ENCODE measurements around the gene R3HDML. TPM values are rescaled to one million over a fixed set of nuclear protein-coding genes. Genes with fewer than 3 reads are reported as not detected.
A peak's percentile ranks its signal among the peaks of the same experiment; 100 is the strongest.

Gene R3HDML
- total and polyA plus RNA-seq, 2 of the 13 experiments (the other 11 are each of a cell fraction or from before 2014, with no cell fraction given), result not detected

GRCh38 chr20:44394452-44394701, 57.5 kb downstream of the R3HDML start (continued):
- no peak for TF ChIP-seq ZNF619 (CRISPR knock-in tag; IDR thresholded peaks at IDR 0.05)
- peak; percentile 50; the same call in 1 of the 2 replicates for TF ChIP-seq NRL (CRISPR knock-in tag; IDR thresholded peaks at IDR 0.05; ENCODE audit: borderline replicate concordance)
- no peak for TF ChIP-seq ZGPAT (CRISPR knock-in tag; IDR thresholded peaks at IDR 0.05)
- TF ChIP-seq ELF4 (CRISPR knock-in tag; IDR thresholded peaks at IDR 0.05; ENCODE audit: borderline replicate concordance), result no peak; the same call in 1 of the 2 replicates
- TF ChIP-seq ZNF780A (CRISPR knock-in tag; IDR thresholded peaks at IDR 0.05), result no peak; the same call in none of the 2 replicates
- no peak for TF ChIP-seq SUZ12 (IDR thresholded peaks at IDR 0.05; ENCODE audit: low read depth, low read length)
- 0 out of 2 replicates have a peak, but pooled peaks have one; percentile 70 for TF ChIP-seq ZNF773 (CRISPR knock-in tag; IDR thresholded peaks at IDR 0.05; ENCODE audit: borderline replicate concordance)
- no peak for TF ChIP-seq XRCC5 (optimal IDR thresholded peaks at IDR 0.05; ENCODE audit: low read length)
- no peak for TF ChIP-seq ZSCAN22 (CRISPR knock-in tag; IDR thresholded peaks at IDR 0.05)
- TF ChIP-seq, protein P1, sequence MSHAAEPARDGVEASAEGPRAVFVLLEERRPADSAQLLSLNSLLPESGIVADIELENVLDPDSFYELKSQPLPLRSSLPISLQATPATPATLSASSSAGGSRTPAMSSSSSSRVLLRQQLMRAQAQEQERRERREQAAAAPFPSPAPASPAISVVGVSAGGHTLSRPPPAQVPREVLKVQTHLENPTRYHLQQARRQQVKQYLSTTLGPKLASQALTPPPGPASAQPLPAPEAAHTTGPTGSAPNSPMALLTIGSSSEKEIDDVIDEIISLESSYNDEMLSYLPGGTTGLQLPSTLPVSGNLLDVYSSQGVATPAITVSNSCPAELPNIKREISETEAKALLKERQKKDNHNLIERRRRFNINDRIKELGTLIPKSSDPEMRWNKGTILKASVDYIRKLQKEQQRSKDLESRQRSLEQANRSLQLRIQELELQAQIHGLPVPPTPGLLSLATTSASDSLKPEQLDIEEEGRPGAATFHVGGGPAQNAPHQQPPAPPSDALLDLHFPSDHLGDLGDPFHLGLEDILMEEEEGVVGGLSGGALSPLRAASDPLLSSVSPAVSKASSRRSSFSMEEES (CRISPR knock-in tag; IDR thresholded peaks at IDR 0.05), result peak; percentile 93; the same call in 1 of the 2 replicates
- peak; percentile 97 for TF ChIP-seq ZSCAN20 (CRISPR knock-in tag; IDR thresholded peaks at IDR 0.05; ENCODE audit: borderline replicate concordance)
- TF ChIP-seq HNF4A (CRISPR knock-in tag; IDR thresholded peaks at IDR 0.05), result peak; percentile 97; the same call in 1 of the 2 replicates
- no peak for TF ChIP-seq NFE2L1 (CRISPR knock-in tag; IDR thresholded peaks at IDR 0.05; ENCODE audit: borderline replicate concordance)
- TF ChIP-seq RFX5 (IDR thresholded peaks at IDR 0.05; ENCODE audit: low read depth, low read length), result no peak
- no peak for TF ChIP-seq ZNF138 (CRISPR knock-in tag; IDR thresholded peaks at IDR 0.05; ENCODE audit: low read depth)
- TF ChIP-seq, protein P2, sequence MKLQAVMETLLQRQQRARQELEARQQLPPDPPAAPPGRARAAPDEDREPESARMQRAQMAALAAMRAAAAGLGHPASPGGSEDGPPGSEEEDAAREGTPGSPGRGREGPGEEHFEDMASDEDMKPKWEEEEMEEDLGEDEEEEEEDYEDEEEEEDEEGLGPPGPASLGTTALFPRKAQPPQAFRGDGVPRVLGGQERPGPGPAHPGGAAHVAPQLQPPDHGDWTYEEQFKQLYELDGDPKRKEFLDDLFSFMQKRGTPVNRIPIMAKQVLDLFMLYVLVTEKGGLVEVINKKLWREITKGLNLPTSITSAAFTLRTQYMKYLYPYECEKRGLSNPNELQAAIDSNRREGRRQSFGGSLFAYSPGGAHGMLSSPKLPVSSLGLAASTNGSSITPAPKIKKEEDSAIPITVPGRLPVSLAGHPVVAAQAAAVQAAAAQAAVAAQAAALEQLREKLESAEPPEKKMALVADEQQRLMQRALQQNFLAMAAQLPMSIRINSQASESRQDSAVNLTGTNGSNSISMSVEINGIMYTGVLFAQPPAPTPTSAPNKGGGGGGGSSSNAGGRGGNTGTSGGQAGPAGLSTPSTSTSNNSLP (IDR thresholded peaks at IDR 0.05; ENCODE audit: low read depth, low read length), result peak; percentile 80
- TF ChIP-seq ZNF335 (CRISPR knock-in tag; IDR thresholded peaks at IDR 0.05), result no peak
- TF ChIP-seq, protein P3, sequence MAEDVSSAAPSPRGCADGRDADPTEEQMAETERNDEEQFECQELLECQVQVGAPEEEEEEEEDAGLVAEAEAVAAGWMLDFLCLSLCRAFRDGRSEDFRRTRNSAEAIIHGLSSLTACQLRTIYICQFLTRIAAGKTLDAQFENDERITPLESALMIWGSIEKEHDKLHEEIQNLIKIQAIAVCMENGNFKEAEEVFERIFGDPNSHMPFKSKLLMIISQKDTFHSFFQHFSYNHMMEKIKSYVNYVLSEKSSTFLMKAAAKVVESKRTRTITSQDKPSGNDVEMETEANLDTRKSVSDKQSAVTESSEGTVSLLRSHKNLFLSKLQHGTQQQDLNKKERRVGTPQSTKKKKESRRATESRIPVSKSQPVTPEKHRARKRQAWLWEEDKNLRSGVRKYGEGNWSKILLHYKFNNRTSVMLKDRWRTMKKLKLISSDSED (CRISPR knock-in tag; IDR thresholded peaks at IDR 0.05), result no peak
- TF ChIP-seq HNRNPUL1 (IDR thresholded peaks at IDR 0.05; ENCODE audit: low read depth, low read length), result no peak
- 0 out of 2 replicates have a peak, but pooled peaks have one; percentile 27 for TF ChIP-seq ZKSCAN1 (IDR thresholded peaks at IDR 0.05; ENCODE audit: low read length)
- TF ChIP-seq YY1 (IDR thresholded peaks at IDR 0.05; ENCODE audit: insufficient read depth, insufficient replicate concordance, low read depth, low read length), result no peak
- TF ChIP-seq, protein P4, sequence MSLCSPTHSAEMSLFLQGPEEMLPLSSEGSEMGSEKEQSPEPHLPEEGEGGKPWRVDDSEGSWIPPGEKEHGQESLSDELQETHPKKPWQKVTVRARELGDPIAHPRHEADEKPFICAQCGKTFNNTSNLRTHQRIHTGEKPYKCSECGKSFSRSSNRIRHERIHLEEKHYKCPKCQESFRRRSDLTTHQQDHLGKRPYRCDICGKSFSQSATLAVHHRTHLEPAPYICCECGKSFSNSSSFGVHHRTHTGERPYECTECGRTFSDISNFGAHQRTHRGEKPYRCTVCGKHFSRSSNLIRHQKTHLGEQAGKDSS (CRISPR knock-in tag; IDR thresholded peaks at IDR 0.05; ENCODE audit: borderline replicate concordance, low read depth), result no peak; the same call in none of the 2 replicates
- 0 out of 2 replicates have a peak, but pooled peaks have one; percentile 58 for TF ChIP-seq SMC3 (IDR thresholded peaks at IDR 0.05; ENCODE audit: low read length)
- TF ChIP-seq ZNF256 (CRISPR knock-in tag; conservative IDR thresholded peaks at IDR 0.05), result no peak
- no peak for TF ChIP-seq RARA (CRISPR knock-in tag; IDR thresholded peaks at IDR 0.05)
- TF ChIP-seq ZNF510 (CRISPR knock-in tag; IDR thresholded peaks at IDR 0.05; ENCODE audit: low read depth), result no peak

Data from HepG2 (cell line).